WI38 (cell line): ENCODE results near the gene TCF7L2.

Experiments
- H3K4me3 ChIP-seq: 2 replicates; pipeline ENCODE4 v1.5.1; 2011; ENCODE audit warnings: low read depth, mild to moderate bottlenecking, control low read depth, low read length
- TF ChIP-seq, protein P1 (sequence below): IDR thresholded peaks from 2 replicates; pipeline ENCODE4 v1.5.1; 2012; ENCODE audit warnings: low read depth, mild to moderate bottlenecking, control low read depth, low read length

Gene TCF7L2

DNA sequence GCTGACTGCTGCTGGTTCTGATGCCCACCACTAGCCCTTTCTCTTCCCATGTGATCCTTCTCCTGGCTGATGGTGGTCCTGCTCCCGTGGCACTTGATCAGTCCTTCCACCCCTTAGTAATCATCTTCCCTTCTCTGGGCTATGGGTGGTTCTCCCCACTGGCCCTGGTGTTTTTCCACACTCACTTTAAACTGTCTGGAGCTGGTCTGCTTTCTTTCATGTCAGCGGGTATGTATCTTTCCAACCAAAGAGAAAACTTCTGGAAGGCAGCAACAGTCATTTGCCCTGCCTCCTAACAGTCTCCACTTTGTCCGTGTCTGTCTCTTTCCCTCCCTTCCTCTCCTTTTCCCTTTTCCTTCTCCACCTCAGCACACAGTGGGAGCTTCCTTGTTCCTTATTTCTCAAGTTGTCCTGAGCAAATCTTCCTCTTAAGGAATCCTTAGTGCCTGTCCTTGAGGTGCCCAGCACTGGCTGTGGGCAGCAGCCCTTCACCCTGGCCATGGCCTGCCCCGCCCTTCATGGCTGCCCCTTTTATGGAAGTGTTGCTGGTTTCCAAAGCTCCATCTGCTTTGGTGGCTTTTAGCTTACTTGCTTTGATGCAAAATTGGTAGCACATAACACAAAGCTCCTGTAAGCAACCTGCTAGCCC lies 189.0 kb downstream of the TCF7L2 start:
- TF ChIP-seq, protein P1, sequence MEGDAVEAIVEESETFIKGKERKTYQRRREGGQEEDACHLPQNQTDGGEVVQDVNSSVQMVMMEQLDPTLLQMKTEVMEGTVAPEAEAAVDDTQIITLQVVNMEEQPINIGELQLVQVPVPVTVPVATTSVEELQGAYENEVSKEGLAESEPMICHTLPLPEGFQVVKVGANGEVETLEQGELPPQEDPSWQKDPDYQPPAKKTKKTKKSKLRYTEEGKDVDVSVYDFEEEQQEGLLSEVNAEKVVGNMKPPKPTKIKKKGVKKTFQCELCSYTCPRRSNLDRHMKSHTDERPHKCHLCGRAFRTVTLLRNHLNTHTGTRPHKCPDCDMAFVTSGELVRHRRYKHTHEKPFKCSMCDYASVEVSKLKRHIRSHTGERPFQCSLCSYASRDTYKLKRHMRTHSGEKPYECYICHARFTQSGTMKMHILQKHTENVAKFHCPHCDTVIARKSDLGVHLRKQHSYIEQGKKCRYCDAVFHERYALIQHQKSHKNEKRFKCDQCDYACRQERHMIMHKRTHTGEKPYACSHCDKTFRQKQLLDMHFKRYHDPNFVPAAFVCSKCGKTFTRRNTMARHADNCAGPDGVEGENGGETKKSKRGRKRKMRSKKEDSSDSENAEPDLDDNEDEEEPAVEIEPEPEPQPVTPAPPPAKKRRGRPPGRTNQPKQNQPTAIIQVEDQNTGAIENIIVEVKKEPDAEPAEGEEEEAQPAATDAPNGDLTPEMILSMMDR = no peak
- H3K4me3 ChIP-seq = no peak overlapping the region

- TF ChIP-seq, protein P1 = no peak
- no peak overlapping the region for H3K4me3 ChIP-seq
These were observed 189.7 kb downstream of the TCF7L2 start for GRCh38 chr10:113139699-113140098.

- H3K4me3 ChIP-seq = no peak overlapping the region
- TF ChIP-seq, protein P1 = no peak
These were observed 190.3 kb downstream of the TCF7L2 start for GRCh38 chr10:113140143-113141011.

GRCh38 chr10:113142601-113143362 lies 192.7 kb downstream of the TCF7L2 start:
- H3K4me3 ChIP-seq = no peak overlapping the region
- TF ChIP-seq, protein P1 = no peak

- TF ChIP-seq, protein P1 = no peak
These were observed 194.5 kb downstream of the TCF7L2 start for GRCh38 chr10:113144576-113144975.

GRCh38 chr10:113148071-113148825 lies 198.2 kb downstream of the TCF7L2 start:
- TF ChIP-seq, protein P1 = no peak
- H3K4me3 ChIP-seq = no peak overlapping the region

More at GRCh38 chr10:113144576-113144975, 194.5 kb downstream of the TCF7L2 start:
- no peak overlapping the region for H3K4me3 ChIP-seq
